HG03432 (cell line): ENCODE measurements around the gene BCS1L.

Source experiments
- ATAC-seq: cut with Tn5 transposase; IDR thresholded peaks from one replicate; pipeline ENCODE4 v1.9.1; 2021; ENCODE audit warnings: mild to moderate bottlenecking, moderate library complexity; ENCODE audit not compliant: unreplicated experiment

The BCS1L gene

GRCh38 chr2:218659258-218659987, at the start of gene BCS1L, which contains the start of gene ZNF142:
TSS of gene BCS1L (plus strand) at chr2:218659683. CDS start at chr2:218660988, 1,305 bp downstream.
TSS of gene ZNF142 (minus strand) at chr2:218659623. CDS start at chr2:218656429, 3,194 bp downstream.
- ATAC-seq = peak; percentile 97

- ATAC-seq = no peak
Observed at GRCh38 chr2:218615868-218616315, 43.6 kb upstream of the BCS1L start.

- no peak for ATAC-seq
Observed at GRCh38 chr2:218618102-218618860, 41.2 kb upstream of the BCS1L start.

GRCh38 chr2:218621007-218621406, 38.5 kb upstream of the BCS1L start:
- no peak for ATAC-seq

GRCh38 chr2:218622606-218623365, 36.7 kb upstream of the BCS1L start:
- no peak for ATAC-seq

GRCh38 chr2:218623366-218623705, 36.1 kb upstream of the BCS1L start:
- ATAC-seq = no peak

GRCh38 chr2:218626369-218626768, 33.1 kb upstream of the BCS1L start:
- ATAC-seq = no peak

- no peak for ATAC-seq
Observed at GRCh38 chr2:218627939-218628338, 31.5 kb upstream of the BCS1L start.

GRCh38 chr2:218631837-218632236, 27.6 kb upstream of the BCS1L start:
- no peak for ATAC-seq

- no peak for ATAC-seq
Observed at GRCh38 chr2:218635719-218636118, 23.8 kb upstream of the BCS1L start.

GRCh38 chr2:218638372-218638771, 21.1 kb upstream of the BCS1L start:
- no peak for ATAC-seq

- no peak for ATAC-seq
Observed at GRCh38 chr2:218642121-218642656, 17.3 kb upstream of the BCS1L start.

- no peak for ATAC-seq
Observed at GRCh38 chr2:218642786-218643185, 16.7 kb upstream of the BCS1L start.

GRCh38 chr2:218643751-218644310, 15.7 kb upstream of the BCS1L start:
- ATAC-seq = no peak

- no peak for ATAC-seq
Observed at GRCh38 chr2:218644721-218645120, 14.8 kb upstream of the BCS1L start.

GRCh38 chr2:218645126-218645525, 14.4 kb upstream of the BCS1L start:
- no peak for ATAC-seq

GRCh38 chr2:218648088-218648786, 11.2 kb upstream of the BCS1L start:
- no peak for ATAC-seq

GRCh38 chr2:218648787-218649100, 10.7 kb upstream of the BCS1L start:
- no peak for ATAC-seq

GRCh38 chr2:218655751-218656150, 3.7 kb upstream of the BCS1L start:
- ATAC-seq = no peak

GRCh38 chr2:218658671-218659257, 719 bp upstream of the BCS1L start:
- peak; percentile 46 for ATAC-seq
